IMR-90 (cell line): ENCODE results near the gene SELENOH. TPM values are rescaled to one million over a fixed set of nuclear protein-coding genes. Genes with fewer than 3 reads are reported as not detected.

Source experiments
- ATAC-seq: fragments of 200-7000 bp; cut with Tn5 transposase; 2 replicates; pipeline ENCODE4 v1.9.1; 2020; ENCODE audit warnings: low read depth, mild to moderate bottlenecking, moderate library complexity
- BruUV-seq: library from RNA; stranded (reverse); fragments of 400-500 nt; replicated peaks from 2 replicates; lab custom pipeline; 2021; lab: Mats Ljungman, UMichigan
- CTCF ChIA-PET: fragments of 300-600 bp; formaldehyde crosslinking; extraction: SDS; loops from one replicate; lab custom pipeline; 2021; ENCODE audit warnings: antibody characterized with exemption; lab: Yijun Ruan, JAX
- POLR2A ChIA-PET: fragments of 300-600 bp; sonication (Branson Sonifier 250); formaldehyde crosslinking; loops from one replicate; lab custom pipeline; 2022; ENCODE audit warnings: antibody characterized with exemption; ENCODE audit not compliant: unreplicated experiment; lab: Charles Lee
- DNase-seq: peaks from one replicate; pipeline ENCODE4 v3.0.0; 2013
- H2AFZ ChIP-seq: replicated peaks from 2 replicates; pipeline ENCODE3; 2013; ENCODE audit warnings: low read length, mild to moderate bottlenecking; ENCODE audit not compliant: poor library complexity
- H2AK5ac ChIP-seq: 2 replicates; pipeline ENCODE4 v1.6.1; 2013; ENCODE audit warnings: low read depth, low read length, inconsistent platforms
- H2AK9ac ChIP-seq: replicated peaks from 2 replicates; pipeline ENCODE3; 2013; ENCODE audit warnings: mild to moderate bottlenecking, low read depth, low read length, moderate library complexity; ENCODE audit not compliant: poor library complexity
- H2BK120ac ChIP-seq: 2 replicates; pipeline ENCODE4 v1.6.1; 2013; ENCODE audit warnings: low read depth, low read length, inconsistent platforms
- H2BK15ac ChIP-seq: 3 replicates; pipeline ENCODE4 v1.6.1; 2013; ENCODE audit warnings: low read depth, low read length, inconsistent platforms
- H2BK20ac ChIP-seq: 2 replicates; pipeline ENCODE4 v1.6.1; 2013; ENCODE audit warnings: low read depth, mild to moderate bottlenecking, inconsistent platforms, low read length, moderate library complexity
- H2BK5ac ChIP-seq: 2 replicates; pipeline ENCODE4 v1.6.1; 2013; ENCODE audit warnings: mild to moderate bottlenecking, low read depth, low read length, inconsistent platforms; ENCODE audit not compliant: poor library complexity, severe bottlenecking
- H3K14ac ChIP-seq: replicated peaks from 2 replicates; pipeline ENCODE4 v1.6.1; 2013; ENCODE audit warnings: low read depth, low read length, inconsistent platforms
- H3K18ac ChIP-seq: 2 replicates; pipeline ENCODE4 v1.6.1; 2013; ENCODE audit warnings: low read depth, low read length, control low read depth
- H3K23ac ChIP-seq: 2 replicates; pipeline ENCODE4 v1.6.1; 2013; ENCODE audit warnings: low read depth, low read length, inconsistent platforms
- H3K27ac ChIP-seq: 2 replicates; pipeline ENCODE4 v1.5.1; 2013; ENCODE audit warnings: mild to moderate bottlenecking, control low read depth, low read length; ENCODE audit not compliant: insufficient read depth
- H3K27me3 ChIP-seq: 2 replicates; pipeline ENCODE4 v1.6.1; 2013; ENCODE audit warnings: low read length; ENCODE audit not compliant: control insufficient read depth, insufficient read depth
- H3K36me3 ChIP-seq: 2 replicates; pipeline ENCODE4 v1.6.1; 2013; ENCODE audit warnings: low read length, mixed read lengths; ENCODE audit not compliant: control insufficient read depth, insufficient read depth
- H3K4ac ChIP-seq: 2 replicates; pipeline ENCODE4 v1.6.1; 2013; ENCODE audit warnings: low read depth, low read length, inconsistent platforms
- H3K4me1 ChIP-seq: 2 replicates; pipeline ENCODE4 v1.6.1; 2013; ENCODE audit warnings: low read length, mixed read lengths; ENCODE audit not compliant: control insufficient read depth, insufficient read depth
- H3K4me2 ChIP-seq: 2 replicates; pipeline ENCODE4 v1.6.1; 2013; ENCODE audit warnings: low read depth, mild to moderate bottlenecking, control low read depth, low read length, moderate library complexity
- H3K4me3 ChIP-seq: 2 replicates; pipeline ENCODE4 v1.5.1; 2013; ENCODE audit warnings: low read depth, mild to moderate bottlenecking, control low read depth, low read length, moderate library complexity; ENCODE audit not compliant: insufficient read depth
- H3K56ac ChIP-seq: 2 replicates; pipeline ENCODE4 v1.6.1; 2013; ENCODE audit warnings: low read length, inconsistent platforms; ENCODE audit not compliant: insufficient read depth; ENCODE audit errors: extremely low read depth
- H3K79me1 ChIP-seq, 2 experiments: 2 replicates each; pipeline ENCODE4 v1.6.1; 2013; ENCODE audit warnings: low read length in 2 of 2, inconsistent platforms in 1 of 2, low read depth in 1 of 2
- H3K9ac ChIP-seq: 2 replicates; pipeline ENCODE4 v1.6.1; 2013; ENCODE audit warnings: low read depth, low read length, control low read depth
- H3K9me1 ChIP-seq: 2 replicates; pipeline ENCODE4 v1.6.1; 2013; ENCODE audit warnings: low read length, inconsistent platforms; ENCODE audit not compliant: insufficient read depth
- H3K9me3 ChIP-seq: 2 replicates; pipeline ENCODE4 v1.6.1; 2013; ENCODE audit warnings: low read length; ENCODE audit not compliant: control insufficient read depth, insufficient read depth
- H4K20me1 ChIP-seq: 2 replicates; pipeline ENCODE4 v1.6.1; 2013; ENCODE audit warnings: low read length, inconsistent platforms; ENCODE audit not compliant: insufficient read depth
- H4K5ac ChIP-seq: 2 replicates; pipeline ENCODE4 v1.6.1; 2013; ENCODE audit warnings: mild to moderate bottlenecking, low read depth, low read length, control low read depth
- H4K8ac ChIP-seq, 2 experiments: 2 replicates each; pipeline ENCODE4 v1.6.1; 2013; ENCODE audit warnings: low read depth in 2 of 2, low read length in 2 of 2, control low read depth in 1 of 2, inconsistent platforms in 1 of 2
- H4K91ac ChIP-seq: 2 replicates; pipeline ENCODE4 v1.6.1; 2013; ENCODE audit warnings: low read depth, low read length, inconsistent platforms; ENCODE audit not compliant: insufficient read depth
- BHLHE40 ChIP-seq: fragments of 150-350 bp; IDR thresholded peaks from 2 replicates; pipeline ENCODE4 v1.6.1; 2016; ENCODE audit warnings: mild to moderate bottlenecking, low read depth, low read length
- CEBPB ChIP-seq: IDR thresholded peaks from 2 replicates; pipeline ENCODE4 v1.6.1; 2012; ENCODE audit warnings: low read depth, low read length, improper control_type of control experiment
- CHD1 ChIP-seq: IDR thresholded peaks from 2 replicates; pipeline ENCODE4 v1.6.1; 2012; ENCODE audit warnings: low read depth, low read length, improper control_type of control experiment
- FOS ChIP-seq: fragments of 150-350 bp; IDR thresholded peaks from 2 replicates; pipeline ENCODE4 v1.6.1; 2016; ENCODE audit warnings: low read depth, low read length
- MAFK ChIP-seq: IDR thresholded peaks from 2 replicates; pipeline ENCODE4 v1.6.1; 2012; ENCODE audit warnings: low read depth, low read length, improper control_type of control experiment
- MAZ ChIP-seq: IDR thresholded peaks from 2 replicates; pipeline ENCODE4 v1.6.1; 2012; ENCODE audit warnings: low read depth, mild to moderate bottlenecking, low read length, improper control_type of control experiment, moderate library complexity, borderline replicate concordance
- MXI1 ChIP-seq: IDR thresholded peaks from 2 replicates; pipeline ENCODE4 v1.6.1; 2012; ENCODE audit warnings: low read depth, mild to moderate bottlenecking, low read length, moderate library complexity, borderline replicate concordance
- NFE2L2 ChIP-seq: fragments of 150-350 bp; IDR thresholded peaks from 2 replicates; pipeline ENCODE4 v1.6.1; 2016; ENCODE audit warnings: low read depth, mild to moderate bottlenecking, low read length
- POLR2A ChIP-seq: IDR thresholded peaks from 2 replicates; pipeline ENCODE4 v1.6.1; 2012; ENCODE audit warnings: mild to moderate bottlenecking, low read depth, low read length
- RAD21 ChIP-seq: IDR thresholded peaks from 2 replicates; pipeline ENCODE4 v1.6.1; 2012; ENCODE audit warnings: low read length, improper control_type of control experiment
- RCOR1 ChIP-seq: IDR thresholded peaks from 2 replicates; pipeline ENCODE4 v1.6.1; 2012; ENCODE audit warnings: mild to moderate bottlenecking, low read length, improper control_type of control experiment; ENCODE audit not compliant: insufficient replicate concordance
- RFX5 ChIP-seq: IDR thresholded peaks from 2 replicates; pipeline ENCODE4 v1.8.0; 2012; ENCODE audit warnings: low read depth, mild to moderate bottlenecking, low read length, moderate library complexity
- SMC3 ChIP-seq: fragments of 150-350 bp; IDR thresholded peaks from 2 replicates; pipeline ENCODE4 v1.6.1; 2016; ENCODE audit warnings: low read depth, mild to moderate bottlenecking, antibody characterized with exemption, low read length, moderate library complexity
- WGBS, 2 experiments: methylation state at CpG; one replicate each; pipeline versions ENCODE4 v1.1.5 to v1.1.7; 2013; ENCODE audit warnings: missing lambda C conversion rate in 2 of 2; ENCODE audit not compliant: insufficient read length in 1 of 2; ENCODE audit errors: extremely low coverage in 2 of 2; 5-methylcytosine and 5-hydroxymethylcytosine counted together
- dilution Hi-C: fragments of 300-500 bp; cut with HindIII; formaldehyde crosslinking; loops from one replicate; pipeline ENCODE4 v1.14.3; 2018; ENCODE audit warnings: low sequenced_read_pairs; ENCODE audit not compliant: unreplicated experiment
- in situ Hi-C: fragments of 300-500 bp; cut with MboI; formaldehyde crosslinking; loops from 3 replicates; pipeline ENCODE4 v1.14.3; 2019; ENCODE audit warnings: low sequenced_read_pairs, inconsistent platforms, mixed read lengths
- intact Hi-C: fragments of 100-400 bp; cut with micrococcal nuclease; formaldehyde crosslinking; loops from 2 replicates; pipeline ENCODE4 v1.10.0; 2022
- polyA plus RNA-seq, 3 experiments: library from polyadenylated mRNA; depleted of rRNA; stranded (reverse); fragments of >200 nt; gene quantifications; 2 replicates each; pipeline ENCODE4 v1.2.3, GENCODE V29; 2012; ENCODE audit warnings: low replicate concordance in 1 of 3
- total RNA-seq: library from RNA; depleted of rRNA; stranded (reverse); fragments of >200 nt; gene quantifications from 2 replicates; pipeline ENCODE4 v1.2.3, GENCODE V29; 2012
- TF ChIP-seq, protein P1 (sequence below): conservative IDR thresholded peaks from 2 replicates; pipeline ENCODE4 v1.5.1; 2012; ENCODE audit warnings: mild to moderate bottlenecking, low read depth, low read length, improper control_type of control experiment
- TF ChIP-seq, protein P2 (sequence below): fragments of 150-350 bp; IDR thresholded peaks from 2 replicates; pipeline ENCODE4 v1.6.1; 2016; ENCODE audit warnings: low read depth, mild to moderate bottlenecking, low read length, moderate library complexity, borderline replicate concordance
- TF ChIP-seq, protein P3 (sequence below): fragments of 150-350 bp; IDR thresholded peaks from 2 replicates; pipeline ENCODE4 v1.6.1; 2017; ENCODE audit warnings: mild to moderate bottlenecking, antibody characterized with exemption, low read length, low read depth

The SELENOH gene
- total and polyA plus RNA-seq, 2 of the 4 experiments (the other 2 are of a cell fraction): 40.3 to 107 TPM

- no peak overlapping the region for H3K27ac ChIP-seq
- H3K4me1 ChIP-seq: peaks cover 19% of the 10 kb centered on the region
- 100% methylated on average over 1 of the region's 3 CpGs for WGBS, 2 experiments
- ATAC-seq (no peak), DNase-seq (no peak)
- no peak overlapping the region for H4K8ac ChIP-seq
- intact Hi-C loops (no loop called here), dilution Hi-C loops (no loop called here), in situ Hi-C loops (no loop called here)
- no peak overlapping the region for H2BK15ac ChIP-seq
- H3K4me2 ChIP-seq: no peak overlapping the region
- H3K23ac ChIP-seq: no peak overlapping the region
- no peak overlapping the region for H2AK5ac ChIP-seq
- peaks cover 98% of the 10 kb centered on the region for H4K20me1 ChIP-seq
- H2BK120ac ChIP-seq: no peak overlapping the region
- no peak overlapping the region for H2BK20ac ChIP-seq
- BruUV-seq: no TSS peak
- TF ChIP-seq MAZ (no peak), MXI1 (no peak), FOS (no peak), CHD1 (no peak), POLR2A (no peak), RCOR1 (no peak), MAFK (no peak), NFE2L2 (no peak), RFX5 (no peak), BHLHE40 (no peak), RAD21 (no peak), CEBPB (no peak), SMC3 (no peak)
- TF ChIP-seq, protein P1, sequence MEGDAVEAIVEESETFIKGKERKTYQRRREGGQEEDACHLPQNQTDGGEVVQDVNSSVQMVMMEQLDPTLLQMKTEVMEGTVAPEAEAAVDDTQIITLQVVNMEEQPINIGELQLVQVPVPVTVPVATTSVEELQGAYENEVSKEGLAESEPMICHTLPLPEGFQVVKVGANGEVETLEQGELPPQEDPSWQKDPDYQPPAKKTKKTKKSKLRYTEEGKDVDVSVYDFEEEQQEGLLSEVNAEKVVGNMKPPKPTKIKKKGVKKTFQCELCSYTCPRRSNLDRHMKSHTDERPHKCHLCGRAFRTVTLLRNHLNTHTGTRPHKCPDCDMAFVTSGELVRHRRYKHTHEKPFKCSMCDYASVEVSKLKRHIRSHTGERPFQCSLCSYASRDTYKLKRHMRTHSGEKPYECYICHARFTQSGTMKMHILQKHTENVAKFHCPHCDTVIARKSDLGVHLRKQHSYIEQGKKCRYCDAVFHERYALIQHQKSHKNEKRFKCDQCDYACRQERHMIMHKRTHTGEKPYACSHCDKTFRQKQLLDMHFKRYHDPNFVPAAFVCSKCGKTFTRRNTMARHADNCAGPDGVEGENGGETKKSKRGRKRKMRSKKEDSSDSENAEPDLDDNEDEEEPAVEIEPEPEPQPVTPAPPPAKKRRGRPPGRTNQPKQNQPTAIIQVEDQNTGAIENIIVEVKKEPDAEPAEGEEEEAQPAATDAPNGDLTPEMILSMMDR: no peak
- TF ChIP-seq, protein P2, sequence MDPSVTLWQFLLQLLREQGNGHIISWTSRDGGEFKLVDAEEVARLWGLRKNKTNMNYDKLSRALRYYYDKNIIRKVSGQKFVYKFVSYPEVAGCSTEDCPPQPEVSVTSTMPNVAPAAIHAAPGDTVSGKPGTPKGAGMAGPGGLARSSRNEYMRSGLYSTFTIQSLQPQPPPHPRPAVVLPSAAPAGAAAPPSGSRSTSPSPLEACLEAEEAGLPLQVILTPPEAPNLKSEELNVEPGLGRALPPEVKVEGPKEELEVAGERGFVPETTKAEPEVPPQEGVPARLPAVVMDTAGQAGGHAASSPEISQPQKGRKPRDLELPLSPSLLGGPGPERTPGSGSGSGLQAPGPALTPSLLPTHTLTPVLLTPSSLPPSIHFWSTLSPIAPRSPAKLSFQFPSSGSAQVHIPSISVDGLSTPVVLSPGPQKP: no peak
- TF ChIP-seq, protein P3, sequence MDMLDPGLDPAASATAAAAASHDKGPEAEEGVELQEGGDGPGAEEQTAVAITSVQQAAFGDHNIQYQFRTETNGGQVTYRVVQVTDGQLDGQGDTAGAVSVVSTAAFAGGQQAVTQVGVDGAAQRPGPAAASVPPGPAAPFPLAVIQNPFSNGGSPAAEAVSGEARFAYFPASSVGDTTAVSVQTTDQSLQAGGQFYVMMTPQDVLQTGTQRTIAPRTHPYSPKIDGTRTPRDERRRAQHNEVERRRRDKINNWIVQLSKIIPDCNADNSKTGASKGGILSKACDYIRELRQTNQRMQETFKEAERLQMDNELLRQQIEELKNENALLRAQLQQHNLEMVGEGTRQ: no peak
- peaks cover 14% of the 10 kb centered on the region for H3K9me1 ChIP-seq
- H3K14ac ChIP-seq: no peak overlapping the region
- POLR2A ChIA-PET: no interaction called here
- no peak overlapping the region for H3K56ac ChIP-seq
- H3K18ac ChIP-seq: no peak overlapping the region
- H3K36me3 ChIP-seq: peaks cover 4% of the 10 kb centered on the region
- H4K91ac ChIP-seq: no peak overlapping the region
- no peak overlapping the region for H3K9ac ChIP-seq
- CTCF ChIA-PET: interaction anchor here (0.6 to 1.0 kb wide), 2 partner anchors 18 to 562 kb away, joined by 4 to 5 read pairs; no protein-coding TSS in a partner anchor
- H4K5ac ChIP-seq: no peak overlapping the region
- no peak overlapping the region for H2AK9ac ChIP-seq
- H3K27me3 ChIP-seq: no peaks in the 10 kb centered on the region
- H3K4me3 ChIP-seq: no peak overlapping the region
- peaks cover 5 to 60% of the 10 kb centered on the region in 2 experiments; a peak in 2 of 4 replicates for H3K79me1 ChIP-seq
- no peaks in the 10 kb centered on the region for H3K9me3 ChIP-seq
- H2AFZ ChIP-seq: no peak overlapping the region
- H3K4ac ChIP-seq: no peak overlapping the region
- H2BK5ac ChIP-seq: no peak overlapping the region
Measured at GRCh38 chr11:57771365-57771764, 30.1 kb downstream of the SELENOH start.
